ENCODE data around the gene GP9. TPM values are rescaled to one million over a fixed set of nuclear protein-coding genes. Genes with fewer than 3 reads are reported as not detected.
A peak's percentile ranks its signal among the peaks of the same experiment; 100 is the strongest.

Gene GP9
- total RNA-seq, 6 experiments from 2014 or later: 0.50 TPM; not detected in 5

GRCh38 chr3:129033633-129034321, 26.8 kb upstream of the GP9 start:
- WGBS (ENCODE audit: insufficient coverage, low coverage, low lambda C conversion rate, missing lambda C conversion rate): 62% methylated on average over 3 of the region's 12 CpGs

GRCh38 chr3:129034642-129035041, 25.9 kb upstream of the GP9 start:
- no peak overlapping the region for H3K27ac ChIP-seq
- H3K4me3 ChIP-seq: no peak overlapping the region
- no peaks in the 10 kb centered on the region for H3K36me3 ChIP-seq
- 80% methylated on average over 3 of the region's 6 CpGs for WGBS (ENCODE audit: insufficient coverage, low coverage, low lambda C conversion rate, missing lambda C conversion rate)
- no peaks in the 10 kb centered on the region for H3K27me3 ChIP-seq
- no peaks in the 10 kb centered on the region for H3K4me1 ChIP-seq
- no peak for ATAC-seq
- intact Hi-C loops (cut with DNase I): no loop called here
- no peak for TF ChIP-seq POLR2A (IDR thresholded peaks at IDR 0.05)
- TF ChIP-seq CTCF (IDR thresholded peaks at IDR 0.05): no peak
- DNase-seq: no peak
- no peaks in the 10 kb centered on the region for H3K9me3 ChIP-seq

More at GRCh38 chr3:129033633-129034321, 26.8 kb upstream of the GP9 start:
- H3K4me3 ChIP-seq: no peak overlapping the region
- intact Hi-C loops (cut with DNase I): no loop called here
- H3K27ac ChIP-seq: no peak overlapping the region
- no peaks in the 10 kb centered on the region for H3K4me1 ChIP-seq
- DNase-seq: no peak
- TF ChIP-seq POLR2A (IDR thresholded peaks at IDR 0.05): no peak
- no peak for TF ChIP-seq CTCF (IDR thresholded peaks at IDR 0.05)
- no peaks in the 10 kb centered on the region for H3K9me3 ChIP-seq
- H3K27me3 ChIP-seq: no peaks in the 10 kb centered on the region
- H3K36me3 ChIP-seq: no peaks in the 10 kb centered on the region
- ATAC-seq: peak; percentile 26 to 62 (median 46)

GRCh38 chr3:129035360-129036221, 25.0 kb upstream of the GP9 start:
- Histone ChIP-seq H3K27ac (no peak overlapping the region), H3K4me3 (no peak overlapping the region), H3K36me3 (no peaks in the 10 kb centered on the region), H3K27me3 (no peaks in the 10 kb centered on the region), H3K4me1 (no peaks in the 10 kb centered on the region), H3K9me3 (no peaks in the 10 kb centered on the region)
- WGBS (ENCODE audit: insufficient coverage, low coverage, low lambda C conversion rate, missing lambda C conversion rate): 68% methylated on average over 9 of the region's 11 CpGs
- intact Hi-C loops (cut with DNase I): no loop called here
- TF ChIP-seq CTCF (IDR thresholded peaks at IDR 0.05): no peak
- no peak for TF ChIP-seq POLR2A (IDR thresholded peaks at IDR 0.05)
- DNase-seq: no peak
- peak in 3 of 4 donors; percentile 5 to 69 (median 33) for ATAC-seq

GRCh38 chr3:129036222-129037092, 24.1 kb upstream of the GP9 start:
- TF ChIP-seq POLR2A (IDR thresholded peaks at IDR 0.05): no peak
- Histone ChIP-seq H3K9me3 (no peaks in the 10 kb centered on the region), H3K4me1 (no peaks in the 10 kb centered on the region), H3K4me3 (no peak overlapping the region), H3K27ac (no peak overlapping the region), H3K36me3 (no peaks in the 10 kb centered on the region), H3K27me3 (no peaks in the 10 kb centered on the region)
- 79% methylated on average over 3 of the region's 10 CpGs for WGBS (ENCODE audit: insufficient coverage, low coverage, low lambda C conversion rate, missing lambda C conversion rate)
- no peak for ATAC-seq
- intact Hi-C loops (cut with DNase I): no loop called here
- no peak for DNase-seq
